NCI-H774 (cell line): Measurements from ENCODE around the gene SLC5A12.

ENCODE experiments used
- DNase-seq: peaks from one replicate; lab custom pipeline; 2025; lab: John Stamatoyannopoulos, UW

Gene SLC5A12

GRCh38 chr11:26721948-26722475 lies at the start of gene SLC5A12:
TSS of gene SLC5A12 (minus strand) at chr11:26722060. CDS start at chr11:26721714, 346 bp downstream.
- no peak for DNase-seq

GRCh38 chr11:26769027-26769426 lies 47.2 kb upstream of the SLC5A12 start:
- no peak for DNase-seq

- DNase-seq = no peak
Observed at GRCh38 chr11:26767060-26767459, 45.2 kb upstream of the SLC5A12 start.

- DNase-seq = no peak
Observed at GRCh38 chr11:26765323-26765722, 43.5 kb upstream of the SLC5A12 start.

- DNase-seq = no peak
Observed at GRCh38 chr11:26764825-26765224, 43.0 kb upstream of the SLC5A12 start.

- no peak for DNase-seq
Observed at GRCh38 chr11:26764315-26764714, 42.5 kb upstream of the SLC5A12 start.

GRCh38 chr11:26762089-26762488 lies 40.2 kb upstream of the SLC5A12 start:
- DNase-seq = no peak

GRCh38 chr11:26761361-26761809 lies 39.5 kb upstream of the SLC5A12 start:
- DNase-seq = no peak

- no peak for DNase-seq
Observed at GRCh38 chr11:26757995-26758394, 36.1 kb upstream of the SLC5A12 start.

GRCh38 chr11:26755762-26756161 lies 33.9 kb upstream of the SLC5A12 start:
- DNase-seq = no peak

GRCh38 chr11:26753723-26754504 lies 32.1 kb upstream of the SLC5A12 start:
- DNase-seq = peak; percentile 27

GRCh38 chr11:26749927-26750326 lies 28.1 kb upstream of the SLC5A12 start:
- no peak for DNase-seq

GRCh38 chr11:26743622-26744021 lies 21.8 kb upstream of the SLC5A12 start:
- no peak for DNase-seq

GRCh38 chr11:26742966-26743365 lies 21.1 kb upstream of the SLC5A12 start:
- no peak for DNase-seq

GRCh38 chr11:26741036-26741435 lies 19.2 kb upstream of the SLC5A12 start:
- peak; percentile 11 for DNase-seq

- no peak for DNase-seq
Observed at GRCh38 chr11:26739366-26740073, 17.7 kb upstream of the SLC5A12 start.

GRCh38 chr11:26734691-26735090 lies 12.8 kb upstream of the SLC5A12 start:
- no peak for DNase-seq

GRCh38 chr11:26731084-26731456 lies 9.2 kb upstream of the SLC5A12 start:
- no peak for DNase-seq

- no peak for DNase-seq
Observed at GRCh38 chr11:26730414-26731083, 8.7 kb upstream of the SLC5A12 start.

GRCh38 chr11:26729284-26729683 lies 7.4 kb upstream of the SLC5A12 start:
- no peak for DNase-seq

GRCh38 chr11:26726960-26727359 lies 5.1 kb upstream of the SLC5A12 start:
- DNase-seq = no peak

GRCh38 chr11:26719998-26720397 lies 1.9 kb downstream of the SLC5A12 start:
- DNase-seq = no peak
